ENCODE results near the gene MMP20. TPM values are rescaled to one million over a fixed set of nuclear protein-coding genes. Genes with fewer than 3 reads are reported as not detected.

The MMP20 gene
- total RNA-seq, 1 experiment from 2014 or later: not detected

GRCh38 chr11:102626676-102627075, 1.5 kb upstream of the MMP20 start:
- ChIA-PET POLR2A (ENCODE audit: low non-redundant PET) (no interaction called here), CTCF (no interaction called here)
- BruUV-seq (replicated peaks): no TSS peak
- intact Hi-C loops (cut with micrococcal nuclease; ENCODE audit: unreplicated experiment): no loop called here
- no peak for TF ChIP-seq EZH2 (IDR thresholded peaks at IDR 0.05; ENCODE audit: borderline replicate concordance, low read depth, low read length, poor library complexity, severe bottlenecking)
- no peak for TF ChIP-seq CTCF (conservative IDR thresholded peaks at IDR 0.05; ENCODE audit: low read depth, low read length)
- DNase-seq (ENCODE audit: low spot score): no peak
- peaks cover 32% of the 10 kb centered on the region for H3K27me3 ChIP-seq (replicated peaks; ENCODE audit: insufficient read depth, low read depth, low read length, poor library complexity)
- H3K4me1 ChIP-seq (ENCODE audit: insufficient read depth, low read length, poor library complexity, severe bottlenecking): no peaks in the 10 kb centered on the region
- no peaks in the 10 kb centered on the region for H3K9me3 ChIP-seq (ENCODE audit: low read depth, low read length, poor library complexity, severe bottlenecking)
- no peak overlapping the region for H3K4me3 ChIP-seq (ENCODE audit: low read depth, low read length, poor library complexity, severe bottlenecking)
- H3K36me3 ChIP-seq (ENCODE audit: insufficient read depth, low read length, poor library complexity, severe bottlenecking): no peaks in the 10 kb centered on the region
- no peak overlapping the region for H3K27ac ChIP-seq (ENCODE audit: low read depth, low read length, poor library complexity, severe bottlenecking)

GRCh38 chr11:102623998-102624397, 1.1 kb downstream of the MMP20 start:
- Histone ChIP-seq H3K36me3 (ENCODE audit: insufficient read depth, low read length, poor library complexity, severe bottlenecking) (no peaks in the 10 kb centered on the region), H3K4me1 (ENCODE audit: insufficient read depth, low read length, poor library complexity, severe bottlenecking) (no peaks in the 10 kb centered on the region), H3K27ac (ENCODE audit: low read depth, low read length, poor library complexity, severe bottlenecking) (no peak overlapping the region), H3K9me3 (ENCODE audit: low read depth, low read length, poor library complexity, severe bottlenecking) (no peaks in the 10 kb centered on the region), H3K27me3 (replicated peaks; ENCODE audit: insufficient read depth, low read depth, low read length, poor library complexity) (peaks cover 16% of the 10 kb centered on the region), H3K4me3 (ENCODE audit: low read depth, low read length, poor library complexity, severe bottlenecking) (no peak overlapping the region)
- POLR2A ChIA-PET (ENCODE audit: low non-redundant PET): no interaction called here
- DNase-seq (ENCODE audit: low spot score): no peak
- intact Hi-C loops (cut with micrococcal nuclease; ENCODE audit: unreplicated experiment): no loop called here
- BruUV-seq (replicated peaks): no TSS peak
- TF ChIP-seq EZH2 (IDR thresholded peaks at IDR 0.05; ENCODE audit: borderline replicate concordance, low read depth, low read length, poor library complexity, severe bottlenecking) (no peak), CTCF (conservative IDR thresholded peaks at IDR 0.05; ENCODE audit: low read depth, low read length) (no peak)
- CTCF ChIA-PET: no interaction called here

GRCh38 chr11:102623128-102623527, 2.0 kb downstream of the MMP20 start:
- DNase-seq (ENCODE audit: low spot score): no peak
- intact Hi-C loops (cut with micrococcal nuclease; ENCODE audit: unreplicated experiment): no loop called here
- Histone ChIP-seq H3K36me3 (ENCODE audit: insufficient read depth, low read length, poor library complexity, severe bottlenecking) (no peaks in the 10 kb centered on the region), H3K27me3 (replicated peaks; ENCODE audit: insufficient read depth, low read depth, low read length, poor library complexity) (peaks cover 7% of the 10 kb centered on the region), H3K27ac (ENCODE audit: low read depth, low read length, poor library complexity, severe bottlenecking) (no peak overlapping the region), H3K9me3 (ENCODE audit: low read depth, low read length, poor library complexity, severe bottlenecking) (no peaks in the 10 kb centered on the region), H3K4me1 (ENCODE audit: insufficient read depth, low read length, poor library complexity, severe bottlenecking) (no peaks in the 10 kb centered on the region), H3K4me3 (ENCODE audit: low read depth, low read length, poor library complexity, severe bottlenecking) (no peak overlapping the region)
- POLR2A ChIA-PET (ENCODE audit: low non-redundant PET): interaction anchor here (0.6 kb wide), 1 partner anchor 281 kb away, joined by 7 read pairs; no protein-coding TSS in a partner anchor
- BruUV-seq (replicated peaks): no TSS peak
- no peak for TF ChIP-seq CTCF (conservative IDR thresholded peaks at IDR 0.05; ENCODE audit: low read depth, low read length)
- TF ChIP-seq EZH2 (IDR thresholded peaks at IDR 0.05; ENCODE audit: borderline replicate concordance, low read depth, low read length, poor library complexity, severe bottlenecking): no peak
- CTCF ChIA-PET: no interaction called here
